ENCODE results near the gene UBE3D.

- TF ChIP-seq PHF8 (conservative IDR thresholded peaks at IDR 0.05; ENCODE audit: low read depth, low read length) (no peak), JUN (IDR thresholded peaks at IDR 0.05; ENCODE audit: low read depth, low read length) (no peak), CTCF (IDR thresholded peaks at IDR 0.05; ENCODE audit: control extremely low read depth in 1 of 3, insufficient read depth in 1 of 3, low read depth in 1 of 3, low read length in 3 of 3) (no peak)
Observed at GRCh38 chr6:82902290-82902689, 163.4 kb downstream of the UBE3D start.

All from H1 (cell line).